CD4-positive, CD25-positive, alpha-beta regulatory T cell (primary cell): ENCODE results near the gene FAAP100. TPM values are rescaled to one million over a fixed set of nuclear protein-coding genes. Genes with fewer than 3 reads are reported as not detected.
A peak's percentile ranks its signal among the peaks of the same experiment; 100 is the strongest.

Experiments
- ATAC-seq, 2 donors: fragments of 150-1000 bp; cut with Tn5 transposase; one replicate each; pipeline ENCODE4 v1.10.0; 2021; ENCODE audit warnings: low read depth in 2 of 2, moderate number of reproducible peaks in 2 of 2, moderate library complexity in 1 of 2
- DNase-seq, 3 donors: peaks; one replicate each; pipeline versions ENCODE4 v3.0.0 to v3.0.0-alpha.2; 2012 to 2022; ENCODE audit warnings: mixed read lengths in 1 of 3
- H3K27ac ChIP-seq: one replicate; pipeline ENCODE4 v1.7.0; 2013; ENCODE audit warnings: mild to moderate bottlenecking, low read length; ENCODE audit not compliant: insufficient read depth, poor library complexity, severe bottlenecking
- H3K27me3 ChIP-seq: one replicate; pipeline ENCODE4 v1.7.0; 2013; ENCODE audit warnings: low read length; ENCODE audit not compliant: control insufficient read depth, insufficient read depth
- H3K36me3 ChIP-seq: one replicate; pipeline ENCODE4 v1.7.0; 2013; ENCODE audit warnings: mild to moderate bottlenecking, low read length, moderate library complexity; ENCODE audit not compliant: control insufficient read depth, insufficient read depth
- H3K4me1 ChIP-seq: 2 replicates; pipeline ENCODE4 v1.7.0; 2013; ENCODE audit warnings: mild to moderate bottlenecking, low read length; ENCODE audit not compliant: insufficient read depth, control insufficient read depth, poor library complexity, severe bottlenecking
- H3K4me3 ChIP-seq: one replicate; pipeline ENCODE4 v1.7.0; 2013; ENCODE audit warnings: low read depth, mild to moderate bottlenecking, low read length, moderate library complexity
- H3K9me3 ChIP-seq, 2 experiments: 1 replicate in 1 of 2; 2 replicates in 1 of 2; pipeline ENCODE4 v1.7.0; 2013; ENCODE audit warnings: low read length in 2 of 2, mild to moderate bottlenecking in 1 of 2, moderate library complexity in 1 of 2; ENCODE audit not compliant: control insufficient read depth in 2 of 2
- H3K27ac Mint-ChIP-seq, 3 donors: one replicate each; pipeline ENCODE4 v1.8.0; 2020 to 2022; ENCODE audit warnings: mild to moderate bottlenecking in 3 of 3, mixed read lengths in 3 of 3, moderate library complexity in 2 of 3
- H3K27me3 Mint-ChIP-seq: one replicate; pipeline ENCODE4 v1.8.0; 2022; ENCODE audit warnings: mild to moderate bottlenecking, mixed read lengths
- H3K36me3 Mint-ChIP-seq: one replicate; pipeline ENCODE4 v1.8.0; 2020; ENCODE audit warnings: mixed read lengths
- H3K4me1 Mint-ChIP-seq, 4 donors: one replicate each; pipeline ENCODE4 v1.8.0; 2020 to 2022; ENCODE audit warnings: mixed read lengths in 4 of 4, mild to moderate bottlenecking in 1 of 4
- H3K4me3 Mint-ChIP-seq, 4 donors: one replicate each; pipeline ENCODE4 v1.8.0; 2020 to 2022; ENCODE audit warnings: mild to moderate bottlenecking in 4 of 4, mixed read lengths in 4 of 4, moderate library complexity in 3 of 4
- H3K9me3 Mint-ChIP-seq, 7 donors: one replicate each; pipeline ENCODE4 v1.8.0; 2020 to 2022; ENCODE audit warnings: mixed read lengths in 7 of 7, mild to moderate bottlenecking in 3 of 7, moderate library complexity in 2 of 7
- polyA plus RNA-seq, 4 donors: library from polyadenylated mRNA; unstranded; fragments of 300-500 nt; fragmentation: Illumina TruSeq; gene quantifications; one replicate each; pipeline ENCODE4 v1.2.3, GENCODE V29; 2021
- total RNA-seq: library from RNA; stranded (reverse); gene quantifications from one replicate; pipeline ENCODE4 v1.2.3, GENCODE V29; 2022

The FAAP100 gene
- total and polyA plus RNA-seq, 5 donors from 2014 or later = 8.2 to 28.1 (median 11.5) TPM

DNA sequence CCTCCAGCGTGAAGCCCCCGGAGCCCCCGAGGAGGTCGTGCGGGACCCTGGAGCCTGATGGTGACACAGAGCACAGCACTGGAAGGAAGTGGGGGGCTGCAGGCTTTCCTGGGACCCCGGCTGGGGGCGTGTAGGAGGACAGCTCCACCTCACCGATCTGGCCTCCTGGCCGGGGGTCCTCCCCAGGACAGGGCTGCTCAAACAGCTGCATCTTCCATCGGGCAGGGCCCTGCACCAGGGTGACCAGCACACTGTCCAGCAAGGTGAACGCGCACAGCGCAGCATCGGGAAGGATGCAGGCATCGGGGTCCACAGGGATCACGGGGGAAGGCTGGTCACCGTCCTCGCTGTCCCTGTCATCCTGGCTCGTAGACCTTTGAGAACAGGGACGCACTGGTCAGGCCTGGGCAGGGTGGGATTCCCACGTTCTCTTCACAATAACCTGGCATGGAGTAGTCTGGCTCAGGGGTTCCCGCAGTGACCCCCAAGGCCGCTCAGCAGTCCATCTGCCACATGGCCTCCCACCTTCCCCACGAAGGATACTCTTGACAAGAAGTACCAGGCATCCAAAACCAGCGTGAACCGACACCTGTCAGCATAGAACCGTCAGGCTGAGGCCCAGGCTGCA, 1.2 kb downstream of the FAAP100 start:
- Histone ChIP-seq H3K4me3 (no peak overlapping the region), H3K36me3 (peaks cover 16% of the 10 kb centered on the region), H3K4me1 (peaks cover 26% of the 10 kb centered on the region), H3K9me3 (no peaks in the 10 kb centered on the region), H3K27ac (no peak overlapping the region), H3K27me3 (no peaks in the 10 kb centered on the region)
- peak overlapping the region; percentile 69 to 86 (median 78) for H3K27ac Mint-ChIP-seq
- peak overlapping the region; percentile 86 to 93 (median 92) for H3K4me3 Mint-ChIP-seq
- ATAC-seq (no peak), DNase-seq (no peak)
- peaks cover 10% of the 10 kb centered on the region for H3K36me3 Mint-ChIP-seq
- no peaks in the 10 kb centered on the region for H3K9me3 Mint-ChIP-seq
- peaks cover 5% of the 10 kb centered on the region for H3K27me3 Mint-ChIP-seq
- peaks cover 0 to 42% (median 11%) of the 10 kb centered on the region in 4 donors for H3K4me1 Mint-ChIP-seq

DNA sequence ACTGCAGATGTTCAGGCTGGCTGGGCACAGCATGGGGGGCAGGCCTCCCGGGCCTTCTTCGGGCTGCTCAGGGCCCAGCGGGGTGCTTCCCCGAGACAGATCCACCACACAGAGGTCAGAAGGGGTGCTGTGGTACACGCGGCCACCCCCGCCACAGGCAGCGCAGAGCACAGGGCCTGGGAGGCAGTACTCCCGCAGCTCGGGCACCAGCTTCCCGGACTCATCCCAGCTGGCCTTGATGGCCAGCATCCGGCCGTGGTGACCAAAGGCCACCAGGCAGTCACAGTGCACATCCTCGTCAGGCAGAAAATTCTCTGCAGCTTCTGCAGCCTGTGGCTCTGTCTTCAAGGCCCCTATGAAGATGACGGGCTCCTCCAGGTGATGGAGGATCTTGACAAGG, 1.9 kb downstream of the FAAP100 start:
- DNase-seq = no peak
- Mint-ChIP-seq H3K4me1 (peaks cover 0 to 42% (median 12%) of the 10 kb centered on the region in 4 donors), H3K27ac (peak overlapping the region in 2 of 3 donors; percentile 46 to 78), H3K36me3 (peaks cover 10% of the 10 kb centered on the region), H3K4me3 (peak overlapping the region; percentile 76 to 93 (median 88)), H3K9me3 (no peaks in the 10 kb centered on the region), H3K27me3 (peaks cover 5% of the 10 kb centered on the region)
- Histone ChIP-seq H3K36me3 (peaks cover 18% of the 10 kb centered on the region), H3K9me3 (no peaks in the 10 kb centered on the region), H3K4me3 (no peak overlapping the region), H3K27me3 (no peaks in the 10 kb centered on the region), H3K4me1 (peaks cover 26% of the 10 kb centered on the region), H3K27ac (no peak overlapping the region)
- ATAC-seq = no peak

DNA sequence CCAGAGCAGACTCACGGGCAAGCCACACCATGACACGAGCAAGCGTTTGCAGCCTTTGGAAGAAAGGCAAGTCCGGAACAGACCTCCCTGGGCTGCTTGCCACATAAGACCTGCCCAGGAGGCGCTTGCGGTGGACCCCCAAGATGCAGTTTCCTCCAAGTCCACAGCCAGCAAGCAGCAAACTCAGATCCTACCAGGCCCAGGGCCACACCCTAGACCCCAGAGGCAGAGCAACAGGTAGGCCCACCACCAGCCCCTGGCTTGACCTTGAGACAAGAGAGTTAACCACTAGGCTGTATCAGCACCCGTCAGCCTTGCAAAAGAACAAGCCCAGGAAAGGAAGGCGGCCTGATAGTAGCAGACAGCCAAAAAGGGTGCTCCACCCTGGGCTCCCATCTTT, 2.3 kb downstream of the FAAP100 start:
- H3K27me3 Mint-ChIP-seq = peaks cover 5% of the 10 kb centered on the region
- peak overlapping the region in 1 of 3 donors; percentile 46 for H3K27ac Mint-ChIP-seq
- peak overlapping the region; percentile 44 to 93 (median 81) for H3K4me3 Mint-ChIP-seq
- H3K36me3 ChIP-seq = peaks cover 18% of the 10 kb centered on the region
- no peak for ATAC-seq
- no peaks in the 10 kb centered on the region for H3K27me3 ChIP-seq
- H3K36me3 Mint-ChIP-seq = peaks cover 10% of the 10 kb centered on the region
- no peaks in the 10 kb centered on the region for H3K9me3 ChIP-seq
- peaks cover 26% of the 10 kb centered on the region for H3K4me1 ChIP-seq
- H3K27ac ChIP-seq = no peak overlapping the region
- H3K4me3 ChIP-seq = no peak overlapping the region
- H3K9me3 Mint-ChIP-seq = no peaks in the 10 kb centered on the region
- no peak for DNase-seq
- peaks cover 0 to 42% (median 12%) of the 10 kb centered on the region in 4 donors for H3K4me1 Mint-ChIP-seq

DNA sequence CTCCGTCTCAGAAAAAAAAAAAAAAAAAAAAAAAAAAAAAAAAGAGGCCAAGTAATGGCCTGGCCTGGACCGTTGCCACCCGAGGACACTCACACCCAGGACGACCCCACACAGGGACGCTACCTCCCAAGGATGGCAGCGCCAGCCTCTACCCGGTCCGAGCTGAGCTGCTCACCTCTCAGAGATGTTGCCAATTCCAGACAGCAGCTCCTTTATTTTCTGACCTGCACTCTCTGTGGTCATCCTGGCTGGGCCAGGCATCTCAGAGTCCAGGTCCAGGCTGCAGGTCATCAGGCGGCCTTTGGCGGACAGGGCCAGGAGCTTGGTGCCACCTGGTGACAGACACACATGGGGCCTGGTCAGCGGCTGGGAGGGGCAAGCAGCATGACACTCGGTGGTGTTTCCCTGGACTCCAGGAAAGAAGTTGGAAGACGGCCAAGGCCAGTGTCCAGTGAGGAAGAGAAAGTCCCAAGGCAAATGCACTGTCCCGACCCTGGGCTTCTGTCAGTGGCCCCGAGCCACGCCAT, 3.1 kb downstream of the FAAP100 start:
- Mint-ChIP-seq H3K27me3 (peaks cover 3% of the 10 kb centered on the region), H3K4me3 (peak overlapping the region; percentile 54 to 93 (median 72)), H3K4me1 (peaks cover 0 to 37% (median 10%) of the 10 kb centered on the region in 4 donors), H3K36me3 (peaks cover 10% of the 10 kb centered on the region), H3K27ac (no peak overlapping the region), H3K9me3 (no peaks in the 10 kb centered on the region)
- Histone ChIP-seq H3K9me3 (no peaks in the 10 kb centered on the region), H3K4me1 (peaks cover 24% of the 10 kb centered on the region), H3K27ac (no peak overlapping the region), H3K4me3 (no peak overlapping the region), H3K27me3 (no peaks in the 10 kb centered on the region), H3K36me3 (peaks cover 18% of the 10 kb centered on the region)
- ATAC-seq = no peak
- DNase-seq = no peak

DNA sequence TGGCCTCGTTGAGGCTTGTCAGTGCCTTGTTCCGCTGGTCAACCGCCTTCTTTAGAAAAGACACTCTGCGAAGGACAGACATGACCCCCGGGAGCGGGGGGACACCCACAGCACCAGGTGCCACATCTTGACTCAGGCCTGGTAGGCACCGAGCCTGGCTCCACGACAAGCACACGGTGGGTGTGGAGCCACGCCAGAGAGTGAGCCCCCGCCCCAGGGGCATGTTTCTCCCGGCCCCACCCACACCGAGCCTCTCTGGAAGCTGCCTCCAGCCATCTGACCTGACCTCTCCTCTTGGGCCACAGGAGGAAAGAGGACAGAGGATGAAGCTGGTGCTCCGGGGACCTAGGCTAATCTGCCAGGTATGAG, 4.6 kb downstream of the FAAP100 start:
- Histone ChIP-seq H3K4me3 (no peak overlapping the region), H3K27me3 (no peaks in the 10 kb centered on the region), H3K27ac (no peak overlapping the region), H3K9me3 (no peaks in the 10 kb centered on the region), H3K4me1 (peaks cover 12% of the 10 kb centered on the region), H3K36me3 (peaks cover 25% of the 10 kb centered on the region)
- no peak for ATAC-seq
- no peak overlapping the region for H3K27ac Mint-ChIP-seq
- peaks cover 10% of the 10 kb centered on the region for H3K36me3 Mint-ChIP-seq
- H3K9me3 Mint-ChIP-seq = no peaks in the 10 kb centered on the region
- peaks cover 0 to 25% (median 6%) of the 10 kb centered on the region in 4 donors for H3K4me1 Mint-ChIP-seq
- H3K27me3 Mint-ChIP-seq = no peaks in the 10 kb centered on the region
- DNase-seq = no peak
- peak overlapping the region in 1 of 4 donors; percentile 47 for H3K4me3 Mint-ChIP-seq

DNA sequence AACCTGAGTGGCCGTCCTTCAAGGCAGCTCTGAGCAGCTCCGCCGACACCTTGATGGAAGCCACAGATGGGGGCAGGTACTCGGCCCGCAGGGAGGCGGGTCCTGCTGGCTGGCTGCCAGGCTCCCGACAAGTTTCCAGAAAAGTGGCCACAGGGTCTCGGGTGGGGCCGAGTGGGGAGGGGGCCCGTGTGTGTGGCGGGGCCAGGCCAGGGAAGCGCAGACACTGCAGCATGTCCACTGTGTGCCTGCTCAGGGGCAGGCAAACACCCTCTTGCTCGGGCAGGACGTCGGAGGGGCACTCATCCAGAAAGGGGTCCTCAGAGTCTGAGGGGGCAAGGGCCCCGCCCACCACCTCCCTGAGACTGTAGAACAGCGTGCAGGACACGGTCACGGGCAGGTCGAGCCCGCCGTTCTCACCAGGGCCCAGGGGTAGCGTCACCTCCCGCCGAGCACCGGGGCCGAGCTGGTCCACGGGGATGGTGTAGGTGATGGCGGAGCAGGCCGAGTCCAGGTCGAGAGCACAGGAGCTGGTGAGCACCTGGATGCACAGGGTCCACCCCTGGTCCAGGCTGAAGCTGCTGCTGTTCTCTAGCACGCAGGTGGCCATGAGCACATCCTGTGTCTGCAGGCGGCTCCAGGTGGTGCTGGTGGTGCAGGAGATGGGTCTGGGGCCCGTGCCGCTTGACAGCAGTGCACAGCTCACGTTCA, 5.1 kb downstream of the FAAP100 start:
- H3K4me3 Mint-ChIP-seq = no peak overlapping the region
- peak overlapping the region in 1 of 3 donors; percentile 38 for H3K27ac Mint-ChIP-seq
- Histone ChIP-seq H3K4me1 (peaks cover 12% of the 10 kb centered on the region), H3K4me3 (no peak overlapping the region), H3K9me3 (no peaks in the 10 kb centered on the region), H3K27me3 (no peaks in the 10 kb centered on the region), H3K36me3 (peaks cover 25% of the 10 kb centered on the region), H3K27ac (no peak overlapping the region)
- DNase-seq (no peak), ATAC-seq (no peak)
- H3K36me3 Mint-ChIP-seq = peaks cover 10% of the 10 kb centered on the region
- no peaks in the 10 kb centered on the region for H3K27me3 Mint-ChIP-seq
- H3K4me1 Mint-ChIP-seq = peaks cover 0 to 25% (median 6%) of the 10 kb centered on the region in 4 donors
- H3K9me3 Mint-ChIP-seq = no peaks in the 10 kb centered on the region

DNA sequence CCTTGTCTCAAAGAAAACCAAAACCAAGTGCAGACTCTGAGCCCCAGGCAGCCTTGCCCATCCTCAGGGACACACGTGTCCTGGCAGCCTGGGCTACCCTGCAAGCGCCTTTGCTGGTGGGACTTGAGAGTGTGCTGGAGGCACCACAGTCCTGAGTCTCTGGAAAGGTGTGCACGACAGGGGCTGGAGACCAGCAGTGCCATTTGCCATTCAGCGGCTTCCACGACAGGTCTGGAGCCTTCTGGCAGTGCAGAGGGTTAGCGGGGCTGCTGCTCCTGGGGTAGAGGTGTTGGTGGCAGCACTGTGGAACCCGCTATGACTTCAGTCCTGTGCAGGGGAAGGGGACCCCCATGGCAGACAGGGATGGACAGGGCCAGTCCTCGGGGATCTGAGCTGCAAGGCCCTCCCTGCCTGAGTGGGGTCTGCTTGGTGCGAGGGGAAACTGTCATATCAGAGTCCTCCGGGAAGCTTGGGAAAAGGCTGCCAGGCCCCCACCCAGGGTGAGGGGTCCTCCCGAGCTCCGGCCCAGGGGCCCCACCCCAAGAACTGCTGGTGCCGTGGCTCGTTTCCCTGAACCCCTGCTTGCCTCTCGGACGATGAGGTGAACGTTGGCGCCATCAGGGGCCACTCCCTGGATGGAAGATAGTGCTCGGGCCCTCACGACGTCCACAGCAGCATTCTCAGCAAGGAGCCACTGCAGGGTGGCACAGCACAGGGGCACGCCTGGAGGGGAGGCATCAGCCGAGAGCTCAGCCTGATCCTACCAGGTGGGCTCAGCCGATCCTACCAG, 6.8 kb downstream of the FAAP100 start:
- Histone ChIP-seq H3K4me3 (no peak overlapping the region), H3K27ac (no peak overlapping the region), H3K27me3 (no peaks in the 10 kb centered on the region), H3K9me3 (no peaks in the 10 kb centered on the region), H3K36me3 (peaks cover 25% of the 10 kb centered on the region), H3K4me1 (no peaks in the 10 kb centered on the region)
- H3K4me3 Mint-ChIP-seq = no peak overlapping the region
- H3K4me1 Mint-ChIP-seq = peaks cover 0 to 13% (median 6%) of the 10 kb centered on the region in 4 donors
- no peak for ATAC-seq
- H3K36me3 Mint-ChIP-seq = peaks cover 14% of the 10 kb centered on the region
- H3K27ac Mint-ChIP-seq = no peak overlapping the region
- DNase-seq = no peak
- H3K27me3 Mint-ChIP-seq = no peaks in the 10 kb centered on the region
- no peaks in the 10 kb centered on the region for H3K9me3 Mint-ChIP-seq
